Measurements from ENCODE around the gene CDH3. TPM values are rescaled to one million over a fixed set of nuclear protein-coding genes. Genes with fewer than 3 reads are reported as not detected.

Gene CDH3
- total RNA-seq, 1 donor from 2014 or later = 3.4 TPM

- Histone ChIP-seq H3K27ac (no peak overlapping the region), H3K36me3 (no peaks in the 10 kb centered on the region), H3K9me3 (peaks cover 2% of the 10 kb centered on the region), H3K4me3 (no peak overlapping the region), H3K27me3 (ENCODE audit: low read depth) (no peaks in the 10 kb centered on the region), H3K4me1 (no peaks in the 10 kb centered on the region)
- DNase-seq (no peak), ATAC-seq (no peak)
- TF ChIP-seq CTCF (IDR thresholded peaks at IDR 0.05) = no peak
- intact Hi-C loops (cut with DNase I) = no loop called here
These were observed 36.8 kb upstream of the CDH3 start for GRCh38 chr16:68608330-68608729.

- TF ChIP-seq CTCF (IDR thresholded peaks at IDR 0.05) = no peak
- intact Hi-C loops (cut with DNase I) = no loop called here
These were observed 32.1 kb upstream of the CDH3 start for GRCh38 chr16:68612996-68613395.

GRCh38 chr16:68617734-68618133 lies 27.4 kb upstream of the CDH3 start:
- H3K9me3 ChIP-seq = peaks cover 17% of the 10 kb centered on the region
- no peaks in the 10 kb centered on the region for H3K36me3 ChIP-seq

More at GRCh38 chr16:68612996-68613395, 32.1 kb upstream of the CDH3 start:
- Histone ChIP-seq H3K4me1 (no peaks in the 10 kb centered on the region), H3K27me3 (ENCODE audit: low read depth) (no peaks in the 10 kb centered on the region), H3K9me3 (peaks cover 17% of the 10 kb centered on the region), H3K27ac (no peak overlapping the region), H3K4me3 (no peak overlapping the region), H3K36me3 (no peaks in the 10 kb centered on the region)
- DNase-seq (no peak), ATAC-seq (no peak)

GRCh38 chr16:68626557-68626956 lies 18.6 kb upstream of the CDH3 start:
- DNase-seq (no peak), ATAC-seq (no peak)
- no peaks in the 10 kb centered on the region for H3K9me3 ChIP-seq
- intact Hi-C loops (cut with DNase I) = no loop called here
- H3K4me1 ChIP-seq = no peaks in the 10 kb centered on the region
- H3K4me3 ChIP-seq = no peak overlapping the region
- TF ChIP-seq CTCF (IDR thresholded peaks at IDR 0.05) = no peak
- H3K36me3 ChIP-seq = no peaks in the 10 kb centered on the region
- H3K27ac ChIP-seq = no peak overlapping the region
- no peaks in the 10 kb centered on the region for H3K27me3 ChIP-seq (ENCODE audit: low read depth)

More at GRCh38 chr16:68617734-68618133, 27.4 kb upstream of the CDH3 start:
- Histone ChIP-seq H3K4me1 (no peaks in the 10 kb centered on the region), H3K27ac (no peak overlapping the region), H3K27me3 (ENCODE audit: low read depth) (no peaks in the 10 kb centered on the region), H3K4me3 (no peak overlapping the region)
- no peak for TF ChIP-seq CTCF (IDR thresholded peaks at IDR 0.05)
- DNase-seq (no peak), ATAC-seq (no peak)
- intact Hi-C loops (cut with DNase I) = no loop called here

- TF ChIP-seq CTCF (IDR thresholded peaks at IDR 0.05) = no peak
- intact Hi-C loops (cut with DNase I) = no loop called here
- ATAC-seq = no peak
These were observed 17.1 kb upstream of the CDH3 start for GRCh38 chr16:68627951-68628425.

More at GRCh38 chr16:68627951-68628425, 17.1 kb upstream of the CDH3 start:
- Histone ChIP-seq H3K27ac (no peak overlapping the region), H3K4me1 (no peaks in the 10 kb centered on the region), H3K27me3 (ENCODE audit: low read depth) (no peaks in the 10 kb centered on the region), H3K36me3 (no peaks in the 10 kb centered on the region), H3K9me3 (no peaks in the 10 kb centered on the region), H3K4me3 (no peak overlapping the region)
- DNase-seq = no peak
